Activated naive CD8-positive, alpha-beta T cell treated with anti-CD3 and anti-CD28 coated beads, Interleukin-2, amount 10 ng/mL, durations not matched to agents 7 days and 5 days (primary cell): ENCODE measurements around the gene NBEAL2. TPM values are rescaled to one million over a fixed set of nuclear protein-coding genes. Genes with fewer than 3 reads are reported as not detected.

Source experiments
- ATAC-seq: fragments of 150-1000 bp; cut with Tn5 transposase; one replicate; pipeline ENCODE4 v1.10.0; 2021; ENCODE audit warnings: low read depth, moderate library complexity
- POLR2A ChIA-PET: fragments of 350-600 bp; sonication (Branson Sonifier 250); formaldehyde crosslinking; loops from one replicate; lab custom pipeline; 2021; ENCODE audit warnings: antibody characterized with exemption; lab: Charles Lee
- DNase-seq: peaks from one replicate; pipeline ENCODE4 v3.0.0; 2021
- H3K27ac Mint-ChIP-seq: one replicate; pipeline ENCODE4 v1.8.0; 2022; ENCODE audit warnings: mild to moderate bottlenecking, mixed read lengths
- H3K27me3 Mint-ChIP-seq: one replicate; pipeline ENCODE4 v1.8.0; 2022; ENCODE audit warnings: mild to moderate bottlenecking, moderate library complexity, mixed read lengths
- H3K36me3 Mint-ChIP-seq: one replicate; pipeline ENCODE4 v1.8.0; 2021; ENCODE audit warnings: mild to moderate bottlenecking, mixed read lengths
- H3K4me1 Mint-ChIP-seq: one replicate; pipeline ENCODE4 v1.8.0; 2021; ENCODE audit warnings: mixed read lengths
- H3K4me3 Mint-ChIP-seq: one replicate; pipeline ENCODE4 v1.8.0; 2022; ENCODE audit warnings: mild to moderate bottlenecking, moderate library complexity, mixed read lengths
- H3K9me3 Mint-ChIP-seq: one replicate; pipeline ENCODE4 v1.8.0; 2021; ENCODE audit warnings: mixed read lengths
- total RNA-seq, 2 experiments: library from RNA; stranded (reverse); gene quantifications; one replicate each; pipeline ENCODE4 v1.2.3, GENCODE V29; 2021

Gene NBEAL2
- total RNA-seq, 2 experiments from 2014 or later: 165 to 178 TPM

DNA sequence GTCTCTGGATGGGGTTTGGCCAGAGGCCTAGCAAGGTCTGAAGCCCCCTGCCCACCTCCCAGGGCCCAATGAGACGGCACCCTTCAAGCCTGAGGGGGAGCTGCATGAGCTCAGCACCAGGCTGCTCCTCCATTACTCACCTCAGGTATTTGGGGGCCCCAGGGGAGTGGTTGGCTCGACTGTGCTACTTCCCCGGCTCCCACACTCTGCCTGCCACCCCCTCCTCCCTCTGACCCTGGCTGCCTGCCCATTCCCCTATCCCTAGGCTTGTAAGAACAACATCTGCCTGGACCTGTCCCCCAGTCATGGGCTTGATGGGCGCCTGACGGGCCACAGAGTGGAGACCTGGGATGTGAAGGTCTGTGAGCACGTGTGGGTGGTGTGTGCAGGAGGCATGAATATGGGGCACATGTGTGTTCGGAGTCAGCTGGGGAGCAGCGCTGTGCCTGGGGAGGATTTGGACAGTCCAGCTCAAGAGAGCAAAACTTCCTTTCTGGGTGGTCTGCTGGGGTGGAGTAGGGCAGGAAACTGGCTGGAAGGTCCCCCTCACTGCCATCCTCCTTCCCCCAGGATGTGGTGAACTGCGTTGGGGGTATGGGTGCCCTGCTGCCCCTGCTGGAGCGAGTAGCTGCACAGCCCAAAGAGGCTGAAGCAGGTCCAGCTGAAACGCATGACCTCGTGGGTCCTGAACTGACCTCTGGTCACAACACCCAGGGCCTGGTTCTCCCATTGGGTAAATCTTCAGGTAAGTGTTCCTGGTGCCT is 17.4 kb downstream of the NBEAL2 start:
- Mint-ChIP-seq H3K36me3 (peaks cover 8% of the 10 kb centered on the region), H3K27me3 (no peaks in the 10 kb centered on the region), H3K27ac (peak overlapping the region; percentile 76), H3K9me3 (no peaks in the 10 kb centered on the region), H3K4me1 (peaks cover 14% of the 10 kb centered on the region), H3K4me3 (peak overlapping the region; percentile 3)
- POLR2A ChIA-PET: interaction anchor here (1.2 kb wide), 1 partner anchor 17 kb away, joined by 3 read pairs; the partner anchor contains the start of gene NBEAL2
- peak; percentile 8 for ATAC-seq
- DNase-seq: no peak

DNA sequence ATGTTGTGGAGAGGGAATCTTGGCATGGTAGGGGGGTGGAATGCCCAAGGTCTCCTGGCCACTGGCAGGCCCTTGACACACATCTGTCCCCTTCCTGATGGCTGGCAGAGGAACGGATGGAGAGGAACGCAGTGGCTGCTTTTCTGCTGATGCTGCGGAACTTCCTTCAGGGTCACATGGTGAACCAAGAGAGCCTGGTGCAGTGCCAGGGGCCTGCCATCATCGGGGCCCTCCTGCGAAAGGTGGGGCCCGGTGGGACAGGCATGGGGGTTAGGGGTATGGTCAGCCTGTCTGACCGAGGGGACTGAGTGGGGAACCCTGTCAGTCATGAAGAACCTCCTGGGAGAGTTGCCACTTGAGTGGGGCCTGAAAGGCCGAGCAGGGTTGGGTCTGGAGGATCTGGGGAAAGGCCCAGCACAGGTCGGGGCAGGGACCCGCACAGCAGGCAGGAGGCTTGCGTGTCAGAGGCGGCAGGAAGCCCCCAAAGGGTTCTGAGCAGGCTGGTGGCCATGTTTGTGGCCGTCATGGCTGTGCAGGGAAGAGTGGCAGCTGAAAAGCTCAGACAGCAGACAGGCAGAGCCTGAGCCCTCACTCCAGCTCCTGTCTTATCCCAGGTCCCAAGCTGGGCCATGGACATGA is 18.1 kb downstream of the NBEAL2 start:
- POLR2A ChIA-PET: interaction anchor here (0.9 to 1.5 kb wide), 3 partner anchors 10 to 44 kb away, joined by 3 to 6 read pairs (median 3); partner anchors contain the start of gene NBEAL2
- ATAC-seq (no peak), DNase-seq (no peak)
- no peaks in the 10 kb centered on the region for H3K9me3 Mint-ChIP-seq
- peaks cover 14% of the 10 kb centered on the region for H3K4me1 Mint-ChIP-seq
- peaks cover 9% of the 10 kb centered on the region for H3K36me3 Mint-ChIP-seq
- H3K27me3 Mint-ChIP-seq: no peaks in the 10 kb centered on the region
- no peak overlapping the region for H3K4me3 Mint-ChIP-seq
- H3K27ac Mint-ChIP-seq: peak overlapping the region; percentile 76

DNA sequence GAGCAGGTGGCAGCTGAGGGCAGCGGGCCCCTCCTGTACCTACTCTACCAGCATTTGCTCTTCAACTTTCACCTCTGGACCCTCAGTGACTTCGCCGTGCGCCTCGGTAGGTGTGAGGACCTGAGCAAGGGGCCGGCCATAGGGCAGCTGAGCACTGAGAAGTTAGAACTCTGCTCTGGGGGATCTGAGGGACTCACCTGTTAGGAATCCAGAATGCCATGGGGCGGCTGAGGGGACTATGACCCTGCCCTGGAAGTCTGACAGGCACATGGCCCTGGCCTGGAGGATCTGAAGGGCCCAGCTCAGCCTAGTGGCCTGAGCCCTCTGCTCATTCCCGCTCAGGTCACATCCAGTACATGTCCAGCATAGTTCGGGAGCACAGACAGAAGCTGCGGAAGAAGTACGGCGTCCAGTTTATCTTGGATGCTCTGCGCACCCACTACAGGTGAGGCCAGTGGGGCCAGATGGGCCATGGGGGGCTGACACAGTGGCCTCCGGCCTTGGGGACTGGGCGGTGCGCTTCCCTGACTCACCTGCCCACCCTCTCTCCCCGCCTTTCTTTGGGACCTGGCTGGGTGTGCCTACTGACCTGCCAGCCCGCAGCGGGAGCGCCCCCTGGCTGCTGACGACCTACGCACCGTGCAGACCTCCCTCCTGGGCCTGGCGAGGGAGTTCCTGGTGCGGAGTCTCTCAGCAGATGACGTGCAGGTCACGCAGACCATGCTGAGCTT is 18.8 kb downstream of the NBEAL2 start:
- peaks cover 14% of the 10 kb centered on the region for H3K4me1 Mint-ChIP-seq
- peak overlapping the region; percentile 71 for H3K27ac Mint-ChIP-seq
- peaks cover 9% of the 10 kb centered on the region for H3K36me3 Mint-ChIP-seq
- no peak overlapping the region for H3K4me3 Mint-ChIP-seq
- H3K9me3 Mint-ChIP-seq: no peaks in the 10 kb centered on the region
- POLR2A ChIA-PET: interaction anchor here (0.9 to 1.9 kb wide), 4 partner anchors 11 to 45 kb away, joined by 3 to 10 read pairs (median 4); no protein-coding TSS in a partner anchor
- DNase-seq (peak; percentile 84), ATAC-seq (peak; percentile 64)
- H3K27me3 Mint-ChIP-seq: no peaks in the 10 kb centered on the region

DNA sequence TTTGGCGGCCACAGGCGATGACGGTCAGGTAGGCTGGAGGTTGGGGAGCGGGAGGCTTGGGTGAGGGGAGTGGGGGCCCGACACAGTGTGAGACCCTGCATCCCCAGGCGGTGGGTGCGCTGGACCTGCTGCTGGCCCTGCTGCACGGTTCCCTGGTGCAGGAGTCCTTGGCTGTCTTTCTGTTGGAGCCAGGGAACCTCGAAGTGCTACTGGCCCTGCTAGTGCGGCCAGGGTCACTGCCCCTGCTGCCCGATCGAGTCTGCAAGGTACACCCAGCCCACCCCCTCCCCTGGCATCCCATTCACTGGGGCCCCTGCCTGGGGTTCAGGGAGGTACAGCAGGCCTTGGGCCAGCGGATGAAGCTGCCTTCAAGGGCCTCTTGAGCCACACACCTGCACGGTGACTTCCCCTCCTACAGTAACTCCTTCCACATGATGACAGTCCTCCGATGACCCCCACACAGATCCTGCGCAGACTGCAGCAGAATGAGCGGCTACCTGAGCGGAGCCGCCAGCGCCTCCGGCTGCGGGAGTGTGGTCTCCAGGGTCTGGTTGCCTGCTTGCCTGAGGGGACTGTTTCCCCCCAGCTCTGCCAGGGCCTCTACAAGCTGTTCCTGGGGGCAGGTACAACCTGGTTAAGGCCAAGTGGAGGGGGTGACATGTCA is 19.5 kb downstream of the NBEAL2 start:
- POLR2A ChIA-PET: interaction anchor here (0.9 to 1.9 kb wide), 4 partner anchors 10 to 46 kb away, joined by 3 to 10 read pairs (median 4); no protein-coding TSS in a partner anchor
- Mint-ChIP-seq H3K4me1 (peaks cover 14% of the 10 kb centered on the region), H3K27me3 (no peaks in the 10 kb centered on the region), H3K27ac (no peak overlapping the region), H3K9me3 (no peaks in the 10 kb centered on the region), H3K36me3 (peaks cover 9% of the 10 kb centered on the region), H3K4me3 (no peak overlapping the region)
- DNase-seq (no peak), ATAC-seq (no peak)

DNA sequence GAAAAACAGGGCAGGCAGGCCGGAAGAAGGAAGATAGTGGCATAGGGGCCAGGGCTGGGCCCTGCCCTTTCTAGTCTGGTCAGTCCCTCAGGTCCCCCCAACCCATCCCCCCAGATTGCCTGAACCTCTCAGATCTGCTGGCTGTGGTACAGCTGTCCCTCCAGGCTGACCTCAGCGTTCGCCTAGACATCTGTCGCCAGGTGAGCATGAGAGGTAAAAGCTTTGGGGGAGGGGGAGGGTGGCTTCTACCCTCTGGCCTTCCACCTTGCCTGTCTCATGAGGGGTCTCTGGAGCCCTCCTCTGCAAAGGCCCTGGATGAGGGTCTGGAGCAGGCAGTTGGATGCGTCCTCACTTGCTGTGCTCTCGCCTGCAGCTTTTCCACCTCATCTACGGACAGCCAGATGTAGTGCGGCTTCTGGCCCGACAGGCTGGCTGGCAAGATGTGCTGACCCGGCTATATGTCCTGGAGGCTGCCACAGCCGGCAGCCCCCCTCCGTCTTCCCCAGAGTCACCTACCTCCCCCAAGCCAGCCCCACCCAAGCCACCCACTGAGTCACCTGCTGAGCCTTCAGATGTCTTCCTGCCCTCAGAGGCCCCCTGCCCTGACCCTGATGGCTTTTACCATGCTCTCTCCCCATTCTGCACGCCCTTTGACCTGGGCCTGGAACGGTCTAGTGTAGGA is 20.2 kb downstream of the NBEAL2 start:
- POLR2A ChIA-PET: interaction anchor here (1.9 kb wide), 1 partner anchor 10 kb away, joined by 10 read pairs; no protein-coding TSS in a partner anchor
- ATAC-seq: no peak
- Mint-ChIP-seq H3K27ac (no peak overlapping the region), H3K9me3 (no peaks in the 10 kb centered on the region), H3K4me1 (peaks cover 14% of the 10 kb centered on the region), H3K36me3 (peaks cover 9% of the 10 kb centered on the region), H3K4me3 (no peak overlapping the region), H3K27me3 (no peaks in the 10 kb centered on the region)
- no peak for DNase-seq

DNA sequence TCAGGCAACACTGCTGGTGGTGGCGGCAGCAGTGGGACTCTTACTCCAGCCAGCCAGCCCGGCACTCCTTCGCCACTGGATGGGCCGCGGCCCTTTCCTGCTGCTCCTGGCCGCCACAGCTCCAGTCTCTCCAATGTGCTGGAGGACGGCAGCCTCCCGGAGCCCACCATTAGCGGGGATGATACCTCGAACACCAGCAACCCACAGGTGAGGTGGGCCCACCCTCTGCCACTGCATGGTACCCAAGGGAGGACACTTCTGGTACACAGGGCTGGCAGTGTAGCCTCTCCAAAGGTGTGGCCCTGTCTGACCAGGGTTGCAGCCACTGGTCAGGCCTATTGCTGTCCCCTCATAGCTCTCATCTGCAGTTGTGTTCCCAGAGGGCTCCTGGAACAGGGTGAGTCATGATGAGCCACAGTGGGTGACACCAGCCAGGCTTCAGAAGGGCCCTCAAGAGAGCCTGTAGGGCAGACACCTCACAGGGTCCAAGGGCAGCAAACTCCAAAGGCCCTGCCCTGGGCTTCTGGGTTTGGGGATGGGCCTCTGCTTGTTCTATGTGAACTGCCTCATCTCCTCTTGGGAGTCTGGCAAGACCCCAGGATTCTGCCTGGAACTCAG is 20.8 kb downstream of the NBEAL2 start:
- Mint-ChIP-seq H3K27ac (no peak overlapping the region), H3K4me1 (peaks cover 14% of the 10 kb centered on the region), H3K36me3 (peaks cover 9% of the 10 kb centered on the region), H3K9me3 (no peaks in the 10 kb centered on the region), H3K27me3 (no peaks in the 10 kb centered on the region), H3K4me3 (no peak overlapping the region)
- DNase-seq (no peak), ATAC-seq (no peak)
- POLR2A ChIA-PET: interaction anchor here (1.9 kb wide), 1 partner anchor 9 kb away, joined by 10 read pairs; no protein-coding TSS in a partner anchor

DNA sequence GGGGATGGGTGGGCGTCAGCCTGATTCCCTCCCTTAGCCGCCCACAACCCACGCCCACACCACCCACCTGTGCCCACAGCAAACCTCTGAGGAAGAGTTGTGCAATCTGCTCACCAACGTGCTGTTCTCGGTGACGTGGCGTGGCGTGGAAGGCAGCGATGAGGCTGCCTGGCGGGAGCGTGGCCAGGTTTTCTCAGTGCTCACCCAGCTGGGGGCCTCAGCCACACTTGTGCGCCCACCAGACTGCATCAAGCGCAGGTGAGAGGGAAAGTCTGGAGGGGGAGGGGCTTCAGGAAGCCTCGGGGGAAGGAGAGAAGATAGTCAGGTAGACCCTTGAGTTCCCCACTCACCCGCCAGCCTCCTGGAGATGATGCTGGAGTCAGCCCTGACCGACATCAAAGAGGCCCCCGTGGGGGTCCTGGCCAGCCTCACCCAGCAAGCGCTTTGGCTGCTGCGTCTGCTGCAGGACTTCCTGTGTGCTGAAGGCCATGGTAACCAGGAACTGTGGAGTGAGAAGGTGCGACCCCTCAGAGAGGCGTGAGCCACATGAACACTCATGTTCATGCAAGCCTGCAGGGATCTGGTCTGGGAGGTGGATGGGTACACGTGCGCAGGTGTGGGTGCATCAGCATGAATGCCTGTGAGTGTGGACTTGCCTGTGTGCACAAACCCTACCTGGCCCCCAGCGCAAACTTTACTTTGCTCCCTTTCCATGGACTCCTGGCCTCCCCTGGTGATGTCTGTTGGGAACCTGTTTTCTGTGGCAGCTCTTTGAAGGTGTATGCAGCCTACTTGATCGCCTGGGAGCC is 21.7 kb downstream of the NBEAL2 start:
- Mint-ChIP-seq H3K4me3 (no peak overlapping the region), H3K4me1 (peaks cover 14% of the 10 kb centered on the region), H3K27ac (no peak overlapping the region), H3K9me3 (no peaks in the 10 kb centered on the region), H3K27me3 (no peaks in the 10 kb centered on the region), H3K36me3 (peaks cover 13% of the 10 kb centered on the region)
- DNase-seq: no peak
- ATAC-seq: no peak
- POLR2A ChIA-PET: no interaction called here

DNA sequence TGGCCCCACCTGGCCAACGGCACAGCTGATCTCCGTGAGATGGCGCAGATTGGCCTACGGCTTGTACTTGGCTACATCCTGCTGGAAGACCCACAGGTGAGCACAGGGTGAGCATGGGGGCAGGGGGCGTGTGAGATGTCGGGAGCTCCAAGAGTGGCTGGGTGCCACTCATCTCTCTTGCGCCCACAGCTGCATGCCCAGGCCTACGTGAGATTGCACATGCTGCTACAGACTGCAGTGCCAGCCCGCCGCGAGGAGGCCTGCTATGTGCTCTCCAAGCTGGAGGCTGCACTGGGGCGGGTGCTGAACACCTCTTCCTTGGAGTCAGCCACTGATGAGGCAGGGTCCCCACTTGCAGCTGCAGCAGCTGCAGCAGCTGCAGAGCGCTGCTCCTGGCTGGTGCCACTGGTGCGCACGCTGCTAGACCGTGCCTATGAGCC is 22.3 kb downstream of the NBEAL2 start:
- ATAC-seq (no peak), DNase-seq (no peak)
- Mint-ChIP-seq H3K4me3 (no peak overlapping the region), H3K4me1 (peaks cover 13% of the 10 kb centered on the region), H3K27ac (no peak overlapping the region), H3K9me3 (no peaks in the 10 kb centered on the region), H3K27me3 (no peaks in the 10 kb centered on the region), H3K36me3 (peaks cover 13% of the 10 kb centered on the region)
- POLR2A ChIA-PET: no interaction called here

DNA sequence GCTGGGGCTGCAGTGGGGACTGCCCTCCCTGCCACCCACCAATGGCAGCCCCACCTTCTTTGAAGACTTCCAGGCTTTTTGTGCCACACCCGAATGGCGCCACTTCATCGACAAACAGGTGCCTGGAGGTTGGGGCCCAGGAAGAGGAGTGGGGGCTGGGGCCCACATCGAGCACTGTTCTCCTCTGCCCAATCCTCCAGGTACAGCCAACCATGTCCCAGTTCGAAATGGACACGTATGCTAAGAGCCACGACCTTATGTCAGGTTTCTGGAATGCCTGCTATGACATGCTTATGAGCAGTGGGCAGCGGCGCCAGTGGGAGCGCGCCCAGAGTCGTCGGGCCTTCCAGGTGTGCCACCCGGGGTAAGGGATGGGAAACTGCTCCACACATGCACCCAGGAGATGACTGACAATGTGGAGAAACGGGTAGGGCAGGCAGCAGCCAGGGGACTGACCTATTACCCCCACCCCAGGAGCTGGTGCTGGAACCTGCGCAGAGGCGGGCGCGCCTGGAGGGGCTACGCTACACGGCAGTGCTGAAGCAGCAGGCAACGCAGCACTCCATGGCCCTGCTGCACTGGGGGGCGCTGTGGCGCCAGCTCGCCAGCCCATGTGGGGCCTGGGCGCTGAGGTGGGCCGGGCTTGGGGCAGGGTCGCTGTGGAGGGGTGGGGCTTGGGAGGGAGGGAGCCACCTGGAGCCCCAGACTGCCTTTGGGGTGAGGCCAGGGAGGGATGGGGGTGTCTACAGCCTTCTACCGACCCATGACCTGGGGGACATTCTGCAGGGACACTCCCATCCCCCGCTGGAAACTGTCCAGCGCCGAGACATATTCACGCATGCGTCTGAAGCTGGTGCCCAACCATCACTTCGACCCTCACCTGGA is 22.9 kb downstream of the NBEAL2 start:
- no peak overlapping the region for H3K27ac Mint-ChIP-seq
- ATAC-seq: no peak
- H3K27me3 Mint-ChIP-seq: no peaks in the 10 kb centered on the region
- peaks cover 7% of the 10 kb centered on the region for H3K4me1 Mint-ChIP-seq
- peak; percentile 27 for DNase-seq
- peaks cover 10% of the 10 kb centered on the region for H3K36me3 Mint-ChIP-seq
- POLR2A ChIA-PET: no interaction called here
- H3K4me3 Mint-ChIP-seq: no peak overlapping the region
- no peaks in the 10 kb centered on the region for H3K9me3 Mint-ChIP-seq

DNA sequence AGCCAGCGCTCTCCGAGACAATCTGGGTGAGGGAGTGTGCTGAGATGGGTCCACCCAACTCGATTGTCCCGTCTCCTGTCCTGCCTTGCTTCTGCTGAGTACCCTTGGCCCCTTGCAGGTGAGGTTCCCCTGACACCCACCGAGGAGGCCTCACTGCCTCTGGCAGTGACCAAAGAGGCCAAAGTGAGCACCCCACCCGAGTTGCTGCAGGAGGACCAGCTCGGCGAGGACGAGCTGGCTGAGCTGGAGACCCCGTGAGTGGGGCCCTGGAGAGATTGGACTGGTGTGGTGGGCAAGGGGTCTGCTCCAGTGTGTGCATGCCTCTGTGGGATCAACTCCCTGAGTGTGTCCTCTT is 23.6 kb downstream of the NBEAL2 start:
- Mint-ChIP-seq H3K9me3 (no peaks in the 10 kb centered on the region), H3K36me3 (peaks cover 10% of the 10 kb centered on the region), H3K27ac (no peak overlapping the region), H3K27me3 (no peaks in the 10 kb centered on the region), H3K4me1 (peaks cover 7% of the 10 kb centered on the region), H3K4me3 (no peak overlapping the region)
- POLR2A ChIA-PET: no interaction called here
- DNase-seq (peak; percentile 30), ATAC-seq (no peak)
